HG02623 (cell line): ENCODE data around the gene LEPR.
"Not testable (repeated sequence)": the region's sequence is repeated elsewhere in the genome, so short reads cannot be mapped to it uniquely, and the experiment has no call there.

Source experiments
- ATAC-seq: cut with Tn5 transposase; IDR thresholded peaks from one replicate; pipeline ENCODE4 v1.9.1; 2021; ENCODE audit warnings: moderate library complexity; ENCODE audit not compliant: unreplicated experiment

LEPR gene

DNA sequence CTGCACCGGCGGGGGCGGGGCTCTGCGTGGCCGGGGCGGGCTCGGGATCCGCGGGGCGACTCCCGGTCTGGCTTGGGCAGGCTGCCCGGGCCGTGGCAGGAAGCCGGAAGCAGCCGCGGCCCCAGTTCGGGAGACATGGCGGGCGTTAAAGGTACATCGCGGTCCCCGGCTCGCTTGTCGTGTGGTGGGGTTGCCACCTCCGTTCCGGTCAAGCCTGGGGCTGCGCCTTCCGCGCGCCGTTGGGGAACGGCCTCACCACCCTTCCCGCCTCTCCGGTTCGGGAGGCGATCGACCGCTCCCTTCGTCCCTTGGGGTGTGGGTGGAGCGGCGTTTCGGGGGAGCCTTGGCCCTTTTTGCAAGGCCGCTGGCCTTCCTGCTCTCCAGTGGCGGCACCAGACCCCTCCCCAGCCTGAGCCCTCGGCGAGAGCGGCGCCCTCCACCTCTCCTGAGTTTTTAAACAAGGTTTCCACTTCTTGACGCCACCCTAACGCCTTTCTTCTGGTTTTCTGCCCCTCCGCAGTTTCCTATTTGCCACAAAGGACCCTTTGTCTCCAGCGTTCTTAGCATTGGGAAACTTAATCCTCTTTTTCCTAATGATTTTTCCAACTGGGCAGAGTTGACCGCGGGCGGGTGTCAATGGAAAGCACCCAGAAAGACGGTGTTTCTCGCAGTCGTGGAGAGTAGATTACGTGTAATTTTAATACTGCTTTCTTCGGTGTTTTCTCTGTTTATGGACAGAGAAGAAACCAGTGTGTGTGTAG is at the start of gene LEPR, which contains the start of gene LEPROT:
TSS of gene LEPR (plus strand) at position 79 of the 761 bp plus-strand sequence. CDS start 144,898 bp downstream, outside the sequence.
TSS of gene LEPROT (plus strand) at position 79 of the 761 bp plus-strand sequence. CDS start at position 136, 57 bp downstream.
- ATAC-seq, result peak; percentile 49

GRCh38 chr1:65371544-65371943 is 48.9 kb upstream of the LEPR start:
- ATAC-seq, result no peak

DNA sequence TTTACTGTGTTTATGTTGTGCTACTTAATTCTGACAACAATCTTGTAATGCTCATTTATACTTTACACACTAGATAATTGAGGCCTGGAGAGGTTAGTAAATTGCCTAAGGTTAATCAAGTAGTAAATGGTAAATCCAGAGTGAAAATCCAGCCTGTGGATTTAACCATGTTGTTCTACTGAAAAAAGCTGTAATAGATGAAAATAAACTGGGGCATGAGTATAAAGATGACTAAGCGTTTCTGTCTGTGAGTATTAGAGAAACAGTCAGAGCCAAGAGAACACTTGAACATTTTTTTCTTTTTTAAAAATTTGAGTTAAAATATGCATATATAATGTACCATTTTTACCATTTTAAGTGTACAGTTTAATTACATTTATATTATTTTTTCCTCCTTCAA is 47.9 kb upstream of the LEPR start:
- ATAC-seq, result no peak

DNA sequence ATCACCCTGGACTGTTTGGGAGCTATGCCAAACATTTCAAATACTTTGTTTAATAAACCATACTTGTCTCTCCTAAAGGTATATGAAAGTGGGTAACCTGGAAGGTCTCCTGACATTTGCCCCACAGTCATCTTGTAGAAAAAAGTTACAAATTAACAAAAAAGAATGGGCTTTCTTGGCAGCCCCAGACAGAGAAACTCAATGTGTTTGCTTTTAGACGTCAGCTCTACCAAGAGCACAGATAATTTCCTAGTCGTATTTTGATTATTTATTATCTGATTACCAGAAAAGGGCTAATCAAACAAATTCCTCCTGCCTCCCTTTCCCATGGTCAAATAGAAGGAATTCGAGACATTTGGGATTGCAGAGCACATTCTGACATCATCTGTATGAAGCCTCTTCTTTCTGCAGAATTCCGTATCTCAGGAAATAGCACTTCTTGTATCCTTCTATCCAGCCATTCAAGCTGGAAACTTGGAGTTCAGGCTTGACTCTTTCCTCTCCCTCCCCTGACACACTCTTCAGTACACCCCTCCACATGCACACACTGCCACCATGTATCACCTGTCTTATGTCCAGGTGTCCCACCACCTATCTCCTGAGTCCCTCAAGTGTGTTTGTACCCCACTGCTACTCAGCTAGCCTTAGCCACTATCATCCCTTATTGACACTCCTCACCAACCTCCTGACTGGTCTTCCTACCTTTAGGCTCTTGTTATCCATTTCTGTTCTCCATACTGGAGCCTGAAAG is 42.8 kb upstream of the LEPR start:
- ATAC-seq, result no peak

GRCh38 chr1:65378247-65378946 is 42.1 kb upstream of the LEPR start:
- no peak for ATAC-seq

DNA sequence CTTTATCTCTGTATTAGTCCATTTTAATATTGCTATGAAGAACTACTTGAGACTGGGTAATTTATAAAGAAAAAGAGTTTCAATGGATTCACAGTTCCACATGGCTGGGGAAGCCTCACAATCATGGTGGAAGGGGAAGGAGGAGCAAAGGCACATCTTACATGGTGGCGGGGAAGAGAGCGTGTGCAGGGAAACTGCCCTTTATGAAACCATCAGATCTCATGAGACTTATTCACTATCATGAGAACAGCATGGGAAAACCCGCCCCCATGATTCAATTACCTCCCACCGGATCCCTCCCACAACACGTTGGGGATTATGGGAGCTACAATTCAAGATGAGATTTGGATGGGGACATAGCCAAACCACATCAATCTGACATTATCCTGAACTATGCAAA is 36.0 kb upstream of the LEPR start:
- ATAC-seq, result not testable (repeated sequence)

- no peak for ATAC-seq
Measured at GRCh38 chr1:65386439-65386838, 34.0 kb upstream of the LEPR start.

GRCh38 chr1:65387821-65388220 is 32.6 kb upstream of the LEPR start:
- ATAC-seq, result no peak

DNA sequence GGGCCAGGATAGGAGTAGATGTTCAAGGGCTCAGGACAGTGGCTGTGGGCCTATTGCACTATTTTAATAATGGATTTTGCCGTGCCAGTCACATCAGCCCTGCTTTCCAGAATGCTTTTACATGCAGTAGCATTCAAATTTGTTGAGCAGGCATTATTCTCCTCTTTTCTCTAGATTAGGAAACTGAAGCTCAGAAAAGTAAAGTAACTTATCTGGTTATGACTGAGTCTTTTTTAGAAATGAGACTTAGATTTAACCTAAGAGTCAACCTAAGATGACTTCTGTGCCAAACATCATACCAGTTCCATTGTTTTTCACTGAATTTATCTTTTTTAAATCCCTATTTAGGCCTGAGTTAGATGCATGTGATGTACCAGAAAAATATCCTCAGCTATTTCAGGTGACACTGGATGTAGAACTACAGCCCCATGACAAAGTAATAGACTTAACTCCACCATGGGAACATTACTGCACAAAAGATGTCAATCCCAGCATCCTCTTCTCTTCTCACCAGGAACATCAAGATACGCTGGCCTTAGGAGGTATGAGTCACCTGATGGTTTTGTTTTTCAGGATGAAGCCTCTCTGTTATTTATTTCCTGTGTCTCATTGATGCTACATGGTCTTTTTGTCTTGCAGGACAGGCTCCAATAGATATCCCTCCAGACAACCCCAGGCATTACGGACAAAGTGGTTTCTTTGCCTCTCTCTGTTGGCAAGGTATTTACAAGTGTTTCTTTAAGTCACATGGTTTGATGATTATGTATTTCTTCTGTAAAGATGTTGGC is 31.4 kb upstream of the LEPR start:
- ATAC-seq, result no peak

DNA sequence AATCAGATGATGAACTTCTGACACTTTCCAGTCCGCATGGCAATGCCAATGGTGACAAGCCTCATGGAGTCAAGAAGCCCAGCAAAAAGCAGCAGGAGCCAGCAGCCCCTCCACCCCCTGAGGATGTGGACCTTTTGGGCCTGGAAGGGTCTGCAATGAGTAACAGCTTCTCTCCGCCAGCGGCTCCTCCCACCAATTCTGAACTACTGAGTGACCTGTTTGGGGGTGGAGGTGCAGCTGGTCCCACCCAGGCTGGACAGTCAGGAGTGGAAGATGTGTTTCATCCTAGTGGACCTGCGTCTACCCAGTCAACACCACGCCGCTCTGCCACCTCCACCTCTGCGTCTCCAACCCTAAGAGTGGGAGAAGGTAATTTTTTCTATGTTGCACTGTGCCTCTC is 28.0 kb upstream of the LEPR start:
- ATAC-seq, result no peak

DNA sequence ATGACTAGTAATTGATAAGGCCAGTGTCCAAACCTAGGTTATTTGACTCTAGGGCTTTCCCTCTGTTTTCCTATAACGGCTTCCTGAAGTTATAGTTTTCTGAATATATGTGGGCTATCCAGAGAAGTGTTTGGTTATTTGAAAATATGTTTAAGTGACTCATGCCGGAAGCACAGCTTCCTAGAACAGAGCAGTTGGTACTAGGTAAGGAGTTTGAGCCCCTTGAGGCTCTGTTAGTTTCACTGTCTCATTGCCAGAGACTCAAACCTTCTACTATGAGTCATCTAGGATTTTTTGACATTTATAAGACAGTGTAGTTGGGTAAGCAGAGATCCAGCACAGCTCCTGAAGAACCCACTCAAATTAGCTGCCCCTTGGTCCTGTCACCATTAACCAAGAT is 27.1 kb upstream of the LEPR start:
- ATAC-seq, result peak; percentile 93

DNA sequence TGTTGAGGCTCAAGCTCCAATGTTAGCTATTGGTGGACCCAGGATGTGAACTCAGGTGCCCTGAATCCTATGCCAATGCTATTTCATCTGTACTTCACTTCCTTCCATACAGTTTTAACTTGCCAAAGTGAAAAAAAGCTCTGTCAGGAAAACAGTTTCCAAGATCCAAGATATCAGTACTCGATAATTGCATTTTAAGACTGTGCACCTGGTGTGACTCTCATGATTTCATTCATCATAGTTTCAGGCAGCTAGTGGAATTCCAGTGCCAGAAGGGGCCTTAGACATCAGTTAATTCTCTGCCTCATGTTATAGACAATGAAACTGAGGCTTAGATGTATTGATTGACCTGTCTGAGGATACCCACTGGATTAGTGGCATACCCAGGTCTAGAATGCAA is 26.5 kb upstream of the LEPR start:
- no peak for ATAC-seq

GRCh38 chr1:65395887-65396612 is 24.4 kb upstream of the LEPR start:
- ATAC-seq, result no peak

DNA sequence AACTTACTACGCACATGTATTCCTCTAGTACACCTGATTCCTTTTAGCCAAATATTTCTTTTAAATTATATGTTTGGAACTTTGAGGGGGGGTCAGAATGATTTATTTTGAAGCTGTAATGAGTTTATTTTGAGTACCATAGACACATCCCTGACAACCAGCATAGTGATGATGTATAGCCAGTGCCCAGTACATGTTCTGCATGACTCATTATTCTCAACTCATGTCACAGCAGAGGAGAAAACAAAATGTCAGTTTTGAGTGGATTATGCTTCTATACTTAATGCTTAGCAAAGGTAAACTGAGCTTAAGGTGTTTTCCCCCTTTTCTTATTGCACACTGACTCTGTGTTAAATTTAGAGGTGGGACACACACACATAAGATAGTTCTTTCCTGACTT is 22.4 kb upstream of the LEPR start:
- ATAC-seq, result no peak

- ATAC-seq, result no peak
Measured at GRCh38 chr1:65399003-65399402, 21.5 kb upstream of the LEPR start.

DNA sequence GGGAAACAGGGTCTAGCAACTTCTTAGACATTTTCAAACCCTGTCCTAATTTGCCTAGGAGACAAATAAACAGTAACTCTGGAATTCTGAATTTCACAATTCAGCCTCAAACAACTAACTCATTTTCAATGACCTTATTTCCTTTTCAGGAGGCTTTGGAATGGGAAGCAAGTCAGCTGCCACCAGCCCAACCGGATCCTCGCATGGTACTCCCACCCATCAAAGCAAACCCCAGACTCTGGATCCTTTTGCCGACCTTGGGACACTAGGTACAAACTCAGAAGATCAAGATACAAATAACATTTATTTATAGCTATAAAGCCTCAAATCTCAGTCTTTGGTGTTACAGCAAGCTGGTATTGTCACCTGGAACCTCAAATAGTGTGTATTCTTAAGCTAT is 18.9 kb upstream of the LEPR start:
- no peak for ATAC-seq

DNA sequence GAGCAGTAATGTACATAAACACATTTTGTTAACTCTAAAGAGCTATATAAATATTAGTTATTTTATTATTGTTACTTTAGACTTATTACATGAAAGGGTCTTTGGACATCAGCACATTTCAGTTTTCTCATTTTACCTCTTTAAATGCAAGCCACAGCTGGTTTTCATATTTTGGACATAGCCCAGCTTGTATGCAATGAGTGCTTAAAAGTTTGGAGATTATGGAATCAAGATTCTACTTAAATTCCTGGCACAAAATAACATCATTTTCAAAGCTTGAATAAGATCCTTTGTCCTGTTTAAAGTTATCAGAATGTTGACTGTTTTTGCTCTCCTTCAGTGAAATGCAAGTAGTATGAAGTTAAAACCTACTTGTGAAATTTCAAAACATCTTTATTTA is 15.5 kb upstream of the LEPR start:
- no peak for ATAC-seq

DNA sequence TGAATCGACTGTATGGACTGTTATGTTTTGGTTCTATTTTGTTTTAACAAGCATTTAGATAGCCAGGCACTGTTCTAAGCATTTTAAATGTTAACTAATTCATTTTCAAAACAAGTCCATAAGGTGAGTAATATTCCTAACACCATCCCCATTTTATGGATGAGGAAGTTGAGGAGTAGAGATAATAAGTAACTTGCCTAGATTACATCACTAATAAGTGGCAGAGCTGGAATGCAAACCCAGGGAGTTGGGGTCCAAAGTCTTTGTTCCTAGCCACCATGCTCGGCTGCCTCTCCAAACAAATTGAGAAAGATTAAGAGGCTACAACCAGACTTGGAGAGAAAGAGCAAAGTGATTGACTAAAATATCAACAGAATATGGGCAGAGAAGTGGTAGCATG is 12.6 kb upstream of the LEPR start:
- no peak for ATAC-seq

DNA sequence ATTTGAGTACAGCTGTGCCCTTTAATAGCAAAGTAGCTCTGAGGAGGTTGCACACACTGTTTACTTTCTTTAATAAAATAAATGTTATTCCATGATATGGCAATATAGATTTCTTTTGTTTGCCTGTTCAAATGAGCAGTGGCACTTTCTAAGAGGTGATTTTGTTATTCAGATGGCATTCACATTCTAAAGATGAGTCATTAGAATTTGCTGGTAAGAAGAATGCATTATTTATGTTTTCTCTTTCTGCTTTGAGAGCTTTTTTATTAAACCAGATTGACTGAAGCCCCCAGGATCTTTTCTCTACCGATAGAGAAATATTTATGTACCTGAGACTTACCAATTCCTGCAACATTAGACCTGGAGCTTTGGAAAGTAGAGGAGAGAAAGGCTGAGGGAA is 11.2 kb upstream of the LEPR start:
- no peak for ATAC-seq

DNA sequence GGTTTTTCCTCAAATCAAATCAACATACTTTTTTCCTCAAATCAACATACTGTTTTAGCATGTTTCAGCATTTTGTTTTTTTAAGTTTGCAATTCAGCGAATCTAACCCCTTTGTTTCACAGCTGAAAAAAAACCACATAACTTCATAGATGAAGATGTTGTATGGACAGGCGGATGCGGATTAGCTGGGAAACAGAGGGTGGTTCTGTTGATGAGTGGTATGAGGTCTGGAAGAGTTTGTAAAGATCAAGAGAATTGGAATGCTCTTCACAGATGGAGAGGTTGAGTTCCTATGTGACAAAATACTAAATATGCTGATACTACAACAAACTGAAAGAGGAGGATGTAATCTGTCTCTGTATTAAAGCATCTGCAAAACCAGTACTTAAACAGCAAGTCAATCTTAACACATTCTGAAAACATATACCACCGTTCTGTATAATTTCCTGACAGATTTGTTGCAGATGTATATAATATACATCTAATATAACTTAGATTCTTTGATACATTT is 10.6 kb upstream of the LEPR start:
- ATAC-seq, result no peak
